Right lobe of liver (tissue), 4 donors: ENCODE measurements around the gene FYCO1.

Experiments
- POLR2A ChIP-seq: fragments of 450-650 bp; IDR thresholded peaks from one replicate; pipeline ENCODE4 v1.6.1; 2017; ENCODE audit warnings: antibody characterized with exemption, mild to moderate bottlenecking
- TF ChIP-seq, protein P1 (sequence below), 4 donors: fragments of 200-600 bp in 3 of 4; fragments of 450-650 bp in 1 of 4; IDR thresholded peaks; one replicate each; pipeline versions ENCODE4 v1.5.1 to v1.8.0; 2016 to 2022; ENCODE audit warnings: antibody characterized with exemption in 4 of 4, mild to moderate bottlenecking in 2 of 4
- donor health status: DM: no; HTN: no; CAD: no.
- donor health status: DM: no; HTN: no; CAD: no.
- donor health status: DM: no; HTN: yes; CAD: no.

DNA sequence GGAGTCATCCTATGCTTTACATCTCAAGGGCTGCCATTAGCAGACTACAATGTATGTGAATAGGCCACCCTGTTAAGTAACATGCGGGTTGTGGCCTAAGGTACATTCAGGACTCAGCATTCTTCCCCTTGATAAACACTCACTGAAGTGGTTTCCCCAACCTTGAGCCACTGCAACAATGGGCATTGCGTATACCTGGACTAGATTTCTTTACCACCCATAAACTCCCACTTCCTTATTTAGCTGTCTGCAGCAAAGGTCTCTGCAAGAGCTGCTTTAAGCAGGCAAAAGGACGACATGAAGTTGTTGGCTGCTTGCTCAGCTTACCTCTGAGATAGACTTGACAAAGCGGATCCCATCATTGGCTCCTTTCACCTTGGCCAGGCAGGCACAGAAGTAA is 16.2 kb downstream of the FYCO1 start:
- TF ChIP-seq, protein P1, sequence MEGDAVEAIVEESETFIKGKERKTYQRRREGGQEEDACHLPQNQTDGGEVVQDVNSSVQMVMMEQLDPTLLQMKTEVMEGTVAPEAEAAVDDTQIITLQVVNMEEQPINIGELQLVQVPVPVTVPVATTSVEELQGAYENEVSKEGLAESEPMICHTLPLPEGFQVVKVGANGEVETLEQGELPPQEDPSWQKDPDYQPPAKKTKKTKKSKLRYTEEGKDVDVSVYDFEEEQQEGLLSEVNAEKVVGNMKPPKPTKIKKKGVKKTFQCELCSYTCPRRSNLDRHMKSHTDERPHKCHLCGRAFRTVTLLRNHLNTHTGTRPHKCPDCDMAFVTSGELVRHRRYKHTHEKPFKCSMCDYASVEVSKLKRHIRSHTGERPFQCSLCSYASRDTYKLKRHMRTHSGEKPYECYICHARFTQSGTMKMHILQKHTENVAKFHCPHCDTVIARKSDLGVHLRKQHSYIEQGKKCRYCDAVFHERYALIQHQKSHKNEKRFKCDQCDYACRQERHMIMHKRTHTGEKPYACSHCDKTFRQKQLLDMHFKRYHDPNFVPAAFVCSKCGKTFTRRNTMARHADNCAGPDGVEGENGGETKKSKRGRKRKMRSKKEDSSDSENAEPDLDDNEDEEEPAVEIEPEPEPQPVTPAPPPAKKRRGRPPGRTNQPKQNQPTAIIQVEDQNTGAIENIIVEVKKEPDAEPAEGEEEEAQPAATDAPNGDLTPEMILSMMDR (IDR thresholded peaks at IDR 0.05), result no peak
- TF ChIP-seq POLR2A, result no peak
